Astrocyte (in vitro differentiated cells and primary cell): ENCODE results near the gene GADD45B.

Experiments used
- EZH2 ChIP-seq: IDR thresholded peaks from 2 replicates; pipeline ENCODE4 v1.6.1; 2012; ENCODE audit warnings: mild to moderate bottlenecking, low read length, inconsistent platforms; ENCODE audit not compliant: insufficient read depth
- TF ChIP-seq, protein P1 (sequence below): IDR thresholded peaks from 2 replicates; pipeline ENCODE4 v1.5.1; 2011; ENCODE audit warnings: low read depth, mild to moderate bottlenecking, inconsistent platforms, low read length, moderate library complexity; ENCODE audit not compliant: insufficient read depth

DNA sequence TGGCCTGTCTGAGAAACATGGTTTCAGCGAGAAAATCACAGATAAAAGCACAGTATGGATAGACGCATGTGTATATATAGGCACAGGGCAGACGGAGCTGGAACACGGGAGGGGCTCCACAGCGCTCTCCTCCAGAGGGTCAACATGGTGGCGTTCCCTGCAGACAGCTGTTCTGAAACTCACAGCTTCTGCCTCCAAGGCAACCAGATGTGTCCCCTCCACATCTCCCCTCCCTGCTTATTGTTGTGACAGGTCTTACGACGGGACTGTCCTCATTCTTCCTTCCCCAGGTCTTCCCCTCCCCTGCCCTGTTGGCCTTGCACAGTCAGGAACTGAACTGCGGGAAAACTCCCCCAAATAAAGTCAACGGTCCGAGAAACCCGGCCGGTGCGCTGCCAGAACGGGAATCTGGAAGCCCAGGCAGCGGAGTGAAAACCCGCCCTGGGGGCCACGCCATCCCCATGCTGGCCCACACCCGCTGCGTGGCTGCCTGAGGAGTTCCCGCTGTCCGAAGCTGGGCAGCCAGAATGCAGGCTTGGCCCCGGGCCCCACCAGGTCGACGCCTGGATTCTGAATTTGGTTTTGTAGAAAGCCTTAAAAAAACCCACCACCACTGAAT is 45.9 kb upstream of the GADD45B start:
- TF ChIP-seq, protein P1, sequence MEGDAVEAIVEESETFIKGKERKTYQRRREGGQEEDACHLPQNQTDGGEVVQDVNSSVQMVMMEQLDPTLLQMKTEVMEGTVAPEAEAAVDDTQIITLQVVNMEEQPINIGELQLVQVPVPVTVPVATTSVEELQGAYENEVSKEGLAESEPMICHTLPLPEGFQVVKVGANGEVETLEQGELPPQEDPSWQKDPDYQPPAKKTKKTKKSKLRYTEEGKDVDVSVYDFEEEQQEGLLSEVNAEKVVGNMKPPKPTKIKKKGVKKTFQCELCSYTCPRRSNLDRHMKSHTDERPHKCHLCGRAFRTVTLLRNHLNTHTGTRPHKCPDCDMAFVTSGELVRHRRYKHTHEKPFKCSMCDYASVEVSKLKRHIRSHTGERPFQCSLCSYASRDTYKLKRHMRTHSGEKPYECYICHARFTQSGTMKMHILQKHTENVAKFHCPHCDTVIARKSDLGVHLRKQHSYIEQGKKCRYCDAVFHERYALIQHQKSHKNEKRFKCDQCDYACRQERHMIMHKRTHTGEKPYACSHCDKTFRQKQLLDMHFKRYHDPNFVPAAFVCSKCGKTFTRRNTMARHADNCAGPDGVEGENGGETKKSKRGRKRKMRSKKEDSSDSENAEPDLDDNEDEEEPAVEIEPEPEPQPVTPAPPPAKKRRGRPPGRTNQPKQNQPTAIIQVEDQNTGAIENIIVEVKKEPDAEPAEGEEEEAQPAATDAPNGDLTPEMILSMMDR = no peak
- TF ChIP-seq EZH2 = no peak
